Esophagus muscularis mucosa (tissue), 4 donors: ENCODE results near the gene OCLN.
"Not testable (repeated sequence)": the region's sequence is repeated elsewhere in the genome, so short reads cannot be mapped to it uniquely, and the experiment has no call there.

Experiments
- EP300 ChIP-seq: sonication (generic); formaldehyde crosslinking; IDR thresholded peaks from one replicate; pipeline ENCODE4 v1.6.1; 2017; ENCODE audit warnings: antibody characterized with exemption
- POLR2A ChIP-seq: fragments of 450-650 bp; IDR thresholded peaks from one replicate; pipeline ENCODE4 v1.6.1; 2017; ENCODE audit warnings: antibody characterized with exemption, moderate library complexity, mild to moderate bottlenecking, low read depth
- POLR2AphosphoS5 ChIP-seq, 2 donors: sonication (generic); formaldehyde crosslinking; IDR thresholded peaks; one replicate each; pipeline ENCODE4 v1.6.1; 2017; ENCODE audit warnings: antibody characterized with exemption in 2 of 2
- TF ChIP-seq, protein P1 (sequence below), 3 experiments: fragments of 200-600 bp in 2 of 3; fragments of 450-650 bp in 1 of 3; sonication (generic) in 2 of 3; IDR thresholded peaks; one replicate each; pipeline ENCODE4 v1.5.1; 2017 to 2019; ENCODE audit warnings: antibody characterized with exemption in 3 of 3, mild to moderate bottlenecking in 2 of 3, moderate library complexity in 1 of 3

DNA sequence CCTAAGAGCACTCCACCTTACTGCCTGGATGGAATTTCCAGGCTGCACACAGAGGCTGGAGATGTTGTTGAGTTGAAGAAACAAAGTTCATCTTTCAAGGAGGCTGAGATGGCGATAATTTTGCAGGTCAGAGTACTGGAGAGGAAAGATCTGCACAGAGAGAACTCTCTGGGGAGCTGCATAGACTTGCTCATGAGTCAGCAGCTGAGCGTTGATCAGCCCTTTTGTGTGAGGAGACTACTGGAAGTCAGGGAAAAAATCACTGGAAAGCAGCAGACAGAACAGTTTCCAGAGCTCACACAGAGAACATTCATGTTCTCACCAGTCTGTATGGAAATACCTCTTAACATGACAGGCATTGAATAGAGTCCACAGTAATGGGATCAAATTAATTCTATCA lies 90.8 kb downstream of the OCLN start:
- TF ChIP-seq POLR2AphosphoS5 (IDR thresholded peaks at IDR 0.05); POLR2A; EP300: not testable (repeated sequence)
- TF ChIP-seq, protein P1, sequence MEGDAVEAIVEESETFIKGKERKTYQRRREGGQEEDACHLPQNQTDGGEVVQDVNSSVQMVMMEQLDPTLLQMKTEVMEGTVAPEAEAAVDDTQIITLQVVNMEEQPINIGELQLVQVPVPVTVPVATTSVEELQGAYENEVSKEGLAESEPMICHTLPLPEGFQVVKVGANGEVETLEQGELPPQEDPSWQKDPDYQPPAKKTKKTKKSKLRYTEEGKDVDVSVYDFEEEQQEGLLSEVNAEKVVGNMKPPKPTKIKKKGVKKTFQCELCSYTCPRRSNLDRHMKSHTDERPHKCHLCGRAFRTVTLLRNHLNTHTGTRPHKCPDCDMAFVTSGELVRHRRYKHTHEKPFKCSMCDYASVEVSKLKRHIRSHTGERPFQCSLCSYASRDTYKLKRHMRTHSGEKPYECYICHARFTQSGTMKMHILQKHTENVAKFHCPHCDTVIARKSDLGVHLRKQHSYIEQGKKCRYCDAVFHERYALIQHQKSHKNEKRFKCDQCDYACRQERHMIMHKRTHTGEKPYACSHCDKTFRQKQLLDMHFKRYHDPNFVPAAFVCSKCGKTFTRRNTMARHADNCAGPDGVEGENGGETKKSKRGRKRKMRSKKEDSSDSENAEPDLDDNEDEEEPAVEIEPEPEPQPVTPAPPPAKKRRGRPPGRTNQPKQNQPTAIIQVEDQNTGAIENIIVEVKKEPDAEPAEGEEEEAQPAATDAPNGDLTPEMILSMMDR (IDR thresholded peaks at IDR 0.05): not testable (repeated sequence)
